Right lung (tissue), 5 donors: ENCODE results near the gene HMX2. TPM values are rescaled to one million over a fixed set of nuclear protein-coding genes. Genes with fewer than 3 reads are reported as not detected.

ENCODE experiments used
- DNase-seq, 2 donors: peaks; one replicate each; pipeline ENCODE4 v3.0.0-alpha.2; 2013
- polyA plus RNA-seq, 5 donors: library from polyadenylated mRNA; unstranded; fragments of 120-200 nt; gene quantifications; one replicate each; pipeline versions ENCODE4 v1.2.1 to v1.2.3, GENCODE V29; 2013; ENCODE audit warnings: inconsistent platforms in 1 of 5, low replicate concordance in 1 of 5; ENCODE audit not compliant: insufficient read length in 5 of 5, insufficient read depth in 1 of 5

The HMX2 gene
- polyA plus RNA-seq, 5 donors, result not detected

DNA sequence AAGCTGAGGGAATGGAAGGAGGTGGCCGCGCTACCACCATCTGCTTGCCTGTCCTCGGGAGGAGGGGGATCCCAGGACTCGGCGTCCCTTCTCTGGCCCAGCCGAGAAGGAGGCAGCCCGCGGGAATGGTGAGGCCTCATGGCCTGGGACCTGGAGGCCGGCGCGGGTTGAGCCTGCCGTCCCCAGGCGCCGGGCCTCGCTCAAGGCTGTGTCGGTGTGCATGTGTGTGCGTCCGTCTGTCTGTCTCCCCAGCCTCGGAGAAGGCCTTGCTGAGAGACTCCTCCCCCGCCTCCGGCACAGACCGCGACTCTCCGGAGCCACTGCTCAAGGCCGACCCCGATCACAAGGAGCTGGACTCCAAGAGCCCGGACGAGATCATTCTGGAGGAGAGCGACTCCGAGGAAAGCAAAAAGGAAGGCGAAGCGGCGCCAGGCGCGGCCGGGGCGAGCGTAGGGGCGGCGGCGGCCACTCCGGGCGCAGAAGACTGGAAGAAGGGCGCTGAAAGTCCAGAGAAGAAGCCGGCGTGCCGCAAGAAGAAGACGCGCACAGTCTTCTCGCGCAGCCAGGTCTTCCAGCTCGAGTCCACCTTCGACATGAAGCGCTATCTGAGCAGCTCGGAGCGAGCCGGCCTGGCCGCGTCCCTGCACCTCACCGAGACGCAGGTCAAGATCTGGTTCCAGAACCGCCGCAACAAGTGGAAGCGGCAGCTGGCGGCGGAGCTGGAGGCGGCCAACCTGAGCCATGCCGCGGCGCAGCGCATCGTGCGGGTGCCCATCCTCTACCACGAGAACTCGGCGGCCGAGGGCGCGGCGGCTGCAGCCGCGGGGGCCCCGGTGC, 10.9 kb upstream of the HMX2 start:
- DNase-seq, result no peak

DNA sequence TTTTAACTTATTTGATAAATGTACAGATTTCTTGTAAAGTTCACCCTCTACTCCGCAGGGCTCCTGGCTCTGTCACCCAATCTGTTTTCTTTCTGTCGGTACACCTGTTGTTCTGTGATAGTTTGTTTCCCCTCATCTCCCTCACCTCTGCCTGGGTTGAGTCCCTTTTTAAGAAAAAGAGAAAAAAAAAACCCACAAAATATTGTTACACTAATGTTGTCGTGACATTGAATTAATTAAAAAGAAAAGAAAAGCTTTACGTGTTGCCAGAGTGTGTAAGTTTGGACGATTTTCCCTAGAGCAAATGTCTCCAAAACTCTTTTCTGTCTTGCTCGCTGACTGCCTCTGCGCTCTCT, 8.8 kb upstream of the HMX2 start:
- no peak for DNase-seq

DNA sequence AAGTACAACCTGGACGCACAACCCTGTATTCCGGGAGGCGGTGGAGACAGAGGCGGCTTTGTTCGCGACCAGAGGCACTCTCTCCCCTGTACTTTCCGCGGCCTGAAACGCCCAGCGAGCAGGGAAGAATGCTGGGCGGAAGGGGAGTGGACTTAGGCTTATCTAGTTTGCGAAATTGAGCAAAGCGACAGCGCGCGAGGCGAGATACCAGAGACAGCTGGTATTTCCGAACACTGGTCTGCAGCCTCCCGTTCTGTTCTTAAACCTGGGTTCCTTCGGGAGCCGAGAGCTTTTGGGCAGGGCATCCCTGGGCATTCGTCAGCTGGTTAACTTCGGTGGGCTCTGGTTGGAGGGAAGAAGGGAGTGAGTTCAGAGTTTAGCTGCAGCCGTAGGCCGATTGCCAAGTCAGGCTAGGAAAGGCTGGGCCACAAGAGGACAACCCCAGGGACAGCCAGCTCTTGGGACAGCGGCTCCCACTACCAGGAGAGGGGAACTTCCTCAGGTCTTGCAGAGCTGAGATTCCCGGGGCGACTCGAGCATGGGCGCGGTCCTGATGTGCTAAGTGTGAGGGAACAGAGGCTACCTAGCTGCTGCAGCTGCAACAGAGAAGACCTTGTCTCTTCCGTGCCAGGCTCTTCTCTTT, 8.3 kb upstream of the HMX2 start:
- no peak for DNase-seq

DNA sequence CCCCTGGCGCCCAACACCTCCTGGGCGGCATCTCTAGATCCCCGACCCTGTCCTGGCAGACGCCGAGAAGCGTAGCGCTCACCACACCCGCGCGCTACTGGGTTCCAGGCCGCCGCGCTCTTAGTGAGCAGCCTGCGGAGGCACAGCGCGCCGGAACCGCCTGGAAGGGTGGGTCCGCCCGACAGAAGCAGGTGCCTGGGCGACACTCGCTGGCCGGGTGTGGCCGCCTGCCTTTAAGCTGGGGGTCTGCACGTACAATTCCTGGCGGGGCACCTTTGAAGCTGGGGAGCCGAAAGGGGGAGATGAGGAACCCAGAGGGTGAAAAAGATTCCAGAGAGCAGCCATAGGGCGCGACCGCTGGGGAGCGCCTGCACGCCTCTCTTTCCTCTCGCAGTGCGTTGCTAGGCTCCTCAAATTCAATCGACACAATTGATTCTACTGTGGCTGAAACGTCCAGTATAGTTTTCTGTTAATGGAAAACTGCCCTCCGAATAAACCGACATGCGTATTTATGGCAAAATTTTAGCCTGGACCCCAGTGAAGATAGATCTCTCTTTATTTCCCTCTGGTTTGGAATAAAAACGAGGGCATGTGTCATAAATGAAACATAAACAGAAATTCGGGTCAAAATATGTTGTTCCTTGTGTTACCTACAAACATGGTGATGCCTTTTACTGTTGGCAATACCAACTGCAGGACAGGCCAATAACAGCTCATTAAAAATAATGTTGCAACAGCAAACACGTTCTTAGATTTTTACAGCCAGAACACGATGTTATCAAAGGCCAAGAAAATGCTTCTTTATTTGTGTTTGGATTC, 7.6 kb upstream of the HMX2 start:
- no peak for DNase-seq

DNA sequence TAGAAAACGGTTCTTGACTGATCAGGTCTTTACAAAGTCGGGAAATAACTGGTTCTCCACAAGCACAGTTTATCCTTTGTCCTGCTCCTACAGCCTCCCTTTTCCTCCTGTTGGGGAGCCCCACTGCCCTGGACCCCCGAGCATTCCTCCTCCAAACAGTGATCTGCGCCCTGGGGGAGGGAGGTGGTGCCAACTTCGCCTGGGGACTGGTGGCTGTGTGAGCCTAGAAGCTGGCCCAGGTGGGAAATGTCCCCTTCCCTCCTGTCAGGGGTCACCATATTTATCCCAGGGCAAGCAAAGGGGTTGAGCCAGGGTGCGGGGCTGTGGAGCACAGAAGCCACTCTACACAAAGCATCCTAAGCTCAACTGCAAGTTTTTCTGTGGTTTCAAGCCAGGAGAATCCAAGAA, 6.9 kb upstream of the HMX2 start:
- no peak for DNase-seq

DNA sequence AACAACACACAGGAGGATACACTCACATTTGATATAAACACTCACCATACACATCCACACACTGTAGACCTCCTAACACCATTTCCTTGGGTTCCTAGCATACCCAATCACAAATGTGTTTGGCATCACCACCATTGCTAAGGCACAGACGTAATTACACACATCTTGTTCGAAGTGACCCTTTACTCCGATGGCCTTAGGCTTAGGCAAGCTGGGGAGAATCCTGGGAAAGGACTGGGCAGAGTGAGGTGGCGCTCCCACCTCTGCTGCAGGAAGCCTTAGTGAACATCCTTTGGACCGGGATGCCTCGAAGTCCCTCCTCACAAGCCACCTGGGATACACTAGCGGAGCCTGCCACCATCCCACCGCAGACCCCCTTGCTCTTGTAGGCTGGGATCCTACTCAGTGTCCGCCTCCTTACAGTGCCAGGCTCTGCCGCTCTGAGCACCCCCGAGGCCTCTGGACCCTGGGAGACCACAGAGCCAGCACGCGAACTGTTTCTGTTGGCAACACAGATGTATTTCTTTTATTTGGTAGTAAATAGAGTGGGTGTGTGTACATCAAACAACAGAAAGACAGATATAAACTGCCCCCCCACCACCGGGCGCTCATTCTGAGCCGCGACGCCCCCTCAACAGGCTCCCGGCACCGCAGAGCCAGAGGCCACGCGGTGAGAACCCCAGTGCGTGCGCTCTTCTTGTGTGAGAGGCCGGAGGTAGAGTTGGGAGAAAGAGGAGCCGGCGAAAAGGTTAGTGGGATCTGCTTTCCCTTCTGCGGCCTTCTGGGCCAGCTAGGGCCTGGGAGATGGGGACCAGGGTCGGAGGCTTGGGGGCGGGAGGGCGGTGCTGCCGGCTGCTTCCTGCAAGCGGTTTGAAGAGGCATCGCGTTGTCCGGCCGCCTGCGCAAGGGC, 5.9 kb upstream of the HMX2 start:
- no peak for DNase-seq

GRCh38 chr10:123142701-123143161, 5.2 kb upstream of the HMX2 start:
- no peak for DNase-seq

GRCh38 chr10:123143162-123143824, 4.6 kb upstream of the HMX2 start:
- DNase-seq, result no peak

- DNase-seq, result no peak
Observed at GRCh38 chr10:123143825-123144168, 4.1 kb upstream of the HMX2 start.

- DNase-seq, result no peak
Observed at GRCh38 chr10:123144697-123145541, 3.0 kb upstream of the HMX2 start.

DNA sequence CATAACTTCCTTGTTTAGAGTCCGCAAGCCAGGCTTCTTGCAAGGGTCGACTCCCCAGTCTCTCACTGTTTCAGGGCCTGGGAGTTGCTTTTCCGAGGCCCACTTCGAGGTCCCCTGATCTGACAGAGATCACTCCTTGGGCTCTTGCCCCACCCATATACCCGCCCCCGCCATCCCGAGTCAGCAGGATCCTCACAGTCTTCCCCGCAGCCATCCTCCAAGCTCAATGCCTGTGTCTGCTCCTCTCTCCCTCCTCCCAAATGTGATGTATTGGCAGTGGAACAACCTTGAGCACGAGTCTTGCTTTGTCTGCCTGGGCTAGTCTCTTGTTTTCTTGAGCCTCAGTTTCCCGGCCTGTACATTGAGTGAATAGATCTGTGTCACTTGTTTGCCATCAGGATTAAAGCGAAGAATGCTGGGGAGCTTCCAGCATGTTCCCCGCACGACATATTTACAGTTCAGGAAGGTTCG, 2.4 kb upstream of the HMX2 start:
- DNase-seq, result no peak

DNA sequence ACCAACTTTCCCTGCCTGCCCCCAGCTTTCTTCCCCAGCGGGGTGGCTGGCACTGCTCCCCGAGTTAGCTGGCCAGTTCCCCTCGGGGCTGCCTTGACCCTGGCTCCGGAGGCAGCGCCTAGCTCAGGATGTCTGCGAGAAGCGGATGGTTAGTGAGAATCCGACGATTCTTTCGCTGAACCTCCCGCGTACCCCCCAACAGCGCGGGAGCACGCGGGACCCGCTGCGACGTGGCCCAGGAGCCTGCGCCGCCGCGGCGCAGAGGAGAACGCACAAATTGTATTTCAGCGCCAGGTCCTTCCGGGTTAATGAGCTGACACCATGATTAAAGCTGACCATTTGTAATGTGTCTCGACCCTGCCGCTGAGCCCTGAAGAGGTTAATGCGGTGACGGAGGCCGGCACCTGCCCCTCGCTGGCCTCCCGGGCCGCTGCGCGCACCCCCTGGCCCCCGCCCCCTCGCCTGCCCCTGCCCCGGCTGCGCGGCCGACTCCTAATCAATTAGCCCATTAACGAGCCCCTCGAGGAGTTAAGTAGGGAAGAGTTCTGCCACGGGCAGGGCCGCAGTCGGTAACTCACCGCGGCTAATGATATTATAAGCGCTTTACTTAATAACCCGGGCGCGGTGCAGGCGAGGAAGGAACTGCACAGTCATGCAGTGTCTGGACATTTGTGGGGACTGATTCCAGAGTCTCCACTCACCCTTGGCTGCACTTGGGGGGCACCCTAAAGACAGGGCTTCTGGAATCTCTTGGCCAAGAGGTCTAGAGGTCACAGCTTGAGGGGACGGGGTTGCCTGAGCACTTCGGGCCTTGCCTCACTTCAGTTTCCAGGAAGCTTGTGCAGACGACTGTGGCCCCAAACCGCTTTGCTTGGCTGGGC, 1.7 kb upstream of the HMX2 start:
- DNase-seq, result no peak

DNA sequence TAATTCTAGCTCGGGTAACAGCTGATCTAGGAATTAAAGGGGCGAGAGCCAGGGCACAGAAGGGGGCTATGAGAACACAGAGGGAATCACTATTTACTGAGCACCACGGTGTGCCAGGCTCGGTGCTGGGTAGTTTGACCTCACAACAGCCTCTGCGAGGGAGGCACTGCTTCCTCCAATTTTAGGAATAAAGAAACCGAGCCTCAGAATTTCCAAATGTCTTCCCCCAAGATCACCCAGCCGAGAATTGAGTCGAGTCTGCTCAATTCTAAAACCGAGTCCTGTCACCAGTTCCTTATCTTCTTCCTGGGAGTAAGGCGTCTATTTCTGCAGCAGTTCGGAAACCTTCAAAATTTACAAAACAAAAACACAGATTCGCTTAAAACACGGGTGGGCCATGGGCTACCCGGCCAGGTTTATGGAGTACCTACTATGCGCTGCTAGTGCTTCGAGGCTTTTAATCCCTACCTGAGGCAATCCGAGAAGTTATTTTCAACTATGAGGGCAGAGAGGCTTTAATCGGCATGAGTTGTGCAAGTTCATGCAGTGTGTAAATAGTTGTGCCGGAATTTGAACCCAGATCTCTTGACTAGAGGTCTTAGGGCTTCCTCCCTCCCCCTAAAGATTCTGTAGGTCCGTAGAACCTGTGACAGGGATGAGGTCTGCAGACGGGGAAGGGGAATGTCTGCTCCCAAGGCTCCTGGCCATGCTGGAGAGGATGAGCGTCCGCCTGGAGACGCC, 872 bp upstream of the HMX2 start:
- DNase-seq, result no peak

GRCh38 chr10:123148414-123149161, 652 bp downstream of the HMX2 start:
- DNase-seq, result no peak

DNA sequence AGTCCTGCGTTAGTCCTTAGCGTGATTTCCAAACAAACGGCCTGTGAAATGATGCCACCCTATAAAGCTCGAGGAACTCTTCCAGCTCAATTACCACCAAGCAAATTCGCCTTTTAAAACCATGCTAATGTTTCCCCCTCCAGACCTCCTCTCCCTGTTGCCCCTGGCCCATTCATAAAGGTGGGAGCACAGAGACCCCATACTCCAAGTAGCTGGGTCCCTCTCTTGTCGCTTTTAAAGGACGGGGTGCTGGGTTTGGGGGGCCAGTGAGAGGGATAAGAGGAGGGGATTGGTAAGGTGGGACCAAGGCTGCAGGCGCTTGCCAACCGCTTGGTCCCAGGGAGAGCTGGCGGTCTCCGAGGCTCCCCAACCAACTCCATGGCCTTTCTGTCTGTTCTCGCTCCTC, 1.2 kb downstream of the HMX2 start:
- DNase-seq, result no peak

GRCh38 chr10:123149568-123150270, 1.8 kb downstream of the HMX2 start:
- DNase-seq, result no peak
